NCI-H460 (cell line): ENCODE results near the gene PPFIBP1. TPM values are rescaled to one million over a fixed set of nuclear protein-coding genes. Genes with fewer than 3 reads are reported as not detected.
"Not testable (repeated sequence)": the region's sequence is repeated elsewhere in the genome, so short reads cannot be mapped to it uniquely, and the experiment has no call there.

ENCODE experiments used
- DNase-seq: peaks from one replicate; pipeline ENCODE4 v3.0.0-alpha.2; 2016; ENCODE audit warnings: low read depth; ENCODE audit errors: extremely low read depth
- total RNA-seq: library from RNA; depleted of rRNA; stranded (reverse); fragments of >200 nt; shearing (Covaris generic); gene quantifications from 2 replicates; pipeline ENCODE4 v1.2.3, GENCODE V29; 2014

PPFIBP1 gene
- total RNA-seq, 1 experiment from 2014 or later = 75.1 TPM

DNA sequence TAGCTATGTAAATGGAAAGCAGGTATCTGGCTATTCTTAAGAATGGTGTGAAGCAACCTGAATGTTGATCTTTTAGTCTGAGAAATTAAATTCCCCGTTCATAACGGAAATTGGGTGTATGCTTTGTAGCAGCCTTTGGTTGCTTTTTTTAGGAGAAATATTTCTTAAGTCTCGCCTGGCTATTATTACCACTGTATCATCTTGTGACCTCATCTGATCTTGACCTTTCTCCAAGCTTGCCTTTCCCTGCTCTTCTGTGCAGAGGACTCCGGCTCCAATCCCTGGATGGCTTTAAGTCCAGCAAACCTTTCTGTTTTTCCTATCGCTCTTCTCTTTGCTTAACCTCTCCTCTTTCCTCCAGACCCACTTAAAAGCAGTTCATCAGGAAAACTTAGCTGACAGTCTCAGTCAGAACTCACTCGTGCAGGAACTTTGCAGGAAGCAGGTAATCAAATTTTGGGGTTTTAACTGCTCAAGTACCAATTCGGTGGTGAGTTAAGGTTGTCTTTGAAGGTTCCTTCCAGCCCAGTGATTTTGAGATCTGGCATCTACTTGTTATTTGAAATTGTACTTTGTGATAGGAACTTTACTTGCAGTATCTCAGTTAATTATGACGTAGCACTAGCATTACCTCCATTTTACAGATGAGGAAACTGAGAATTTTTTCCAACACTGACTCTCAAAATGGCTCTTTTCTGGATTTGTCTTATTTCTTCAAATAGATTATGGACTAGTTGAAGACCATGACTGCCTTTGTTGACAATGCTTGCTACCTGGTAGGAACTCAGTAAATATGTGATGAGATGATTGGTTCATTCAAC lies 14.1 kb downstream of the PPFIBP1 start:
- DNase-seq = no peak

GRCh38 chr12:27539191-27539631 lies 15.2 kb downstream of the PPFIBP1 start:
- no peak for DNase-seq

GRCh38 chr12:27541031-27541719 lies 17.2 kb downstream of the PPFIBP1 start:
- no peak for DNase-seq

- DNase-seq = peak; percentile 82
Observed at GRCh38 chr12:27542628-27543027, 18.6 kb downstream of the PPFIBP1 start.

- not testable (repeated sequence) for DNase-seq
Observed at GRCh38 chr12:27544858-27545257, 20.9 kb downstream of the PPFIBP1 start.

DNA sequence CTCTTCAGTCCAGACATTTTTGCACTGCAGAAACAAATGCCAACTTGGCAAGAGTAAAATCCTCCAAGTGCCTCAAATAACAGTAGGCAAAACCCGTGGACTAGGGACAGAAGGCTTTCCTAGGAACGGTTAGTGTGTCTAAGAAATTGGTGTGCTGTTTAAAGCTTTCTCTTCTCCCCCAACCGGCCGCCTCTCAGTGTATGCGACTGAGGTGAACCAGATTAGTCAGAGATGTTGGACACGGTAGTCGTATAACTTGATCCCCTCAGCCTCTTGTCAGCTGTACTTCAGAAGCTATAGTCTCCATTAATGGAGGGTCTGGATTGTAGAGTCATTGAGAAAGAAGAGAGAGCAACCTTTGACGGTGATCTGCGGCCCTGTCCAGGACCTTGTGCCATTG lies 21.7 kb downstream of the PPFIBP1 start:
- DNase-seq = no peak

DNA sequence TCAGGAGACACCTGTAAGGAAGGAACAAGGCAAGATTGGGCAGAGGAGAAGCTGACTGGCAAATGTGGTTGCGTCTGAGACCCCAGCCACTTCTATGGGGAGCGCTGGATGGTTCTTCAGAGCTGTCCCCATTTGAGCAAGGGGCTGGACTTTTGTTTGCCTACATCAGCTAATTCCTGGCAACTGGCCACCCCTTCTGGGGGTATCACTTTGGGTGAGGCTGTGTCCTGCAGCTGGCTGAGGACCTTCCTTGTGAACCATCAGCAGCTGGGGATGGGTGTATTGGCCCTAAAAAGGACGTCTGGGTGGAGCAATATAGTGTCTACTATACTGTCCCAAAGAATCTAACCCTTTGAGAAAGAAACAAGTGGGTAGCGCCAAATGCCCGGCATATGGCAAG lies 23.6 kb downstream of the PPFIBP1 start:
- DNase-seq = no peak

- DNase-seq = no peak
Observed at GRCh38 chr12:27548301-27549199, 24.5 kb downstream of the PPFIBP1 start.

DNA sequence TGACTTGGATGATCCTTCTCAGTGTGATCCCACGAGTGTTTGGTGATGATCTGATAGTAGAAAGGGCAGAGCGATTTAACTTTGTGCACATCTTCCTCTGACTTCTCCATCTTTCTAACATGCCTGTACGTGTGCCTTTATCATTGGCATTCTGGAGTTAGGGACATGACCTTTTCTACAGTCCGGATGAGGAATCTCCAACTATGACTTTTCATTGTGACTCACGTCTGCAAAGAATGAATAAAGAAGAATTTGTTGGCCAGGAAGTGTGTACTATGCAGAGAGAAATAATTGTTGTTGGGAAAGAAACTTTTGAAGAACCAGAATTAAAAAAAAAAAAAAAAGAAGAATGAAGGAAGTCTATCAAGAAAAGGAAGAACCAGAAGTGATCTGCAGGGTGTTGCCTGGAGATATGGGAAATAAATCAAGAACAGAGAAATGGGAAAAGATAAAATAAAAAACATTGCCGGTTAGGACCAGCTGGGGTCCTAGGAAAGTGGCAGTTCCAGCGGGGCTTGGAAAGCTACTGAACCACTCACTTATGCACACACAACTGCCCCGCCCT lies 25.3 kb downstream of the PPFIBP1 start:
- DNase-seq = peak; percentile 83

DNA sequence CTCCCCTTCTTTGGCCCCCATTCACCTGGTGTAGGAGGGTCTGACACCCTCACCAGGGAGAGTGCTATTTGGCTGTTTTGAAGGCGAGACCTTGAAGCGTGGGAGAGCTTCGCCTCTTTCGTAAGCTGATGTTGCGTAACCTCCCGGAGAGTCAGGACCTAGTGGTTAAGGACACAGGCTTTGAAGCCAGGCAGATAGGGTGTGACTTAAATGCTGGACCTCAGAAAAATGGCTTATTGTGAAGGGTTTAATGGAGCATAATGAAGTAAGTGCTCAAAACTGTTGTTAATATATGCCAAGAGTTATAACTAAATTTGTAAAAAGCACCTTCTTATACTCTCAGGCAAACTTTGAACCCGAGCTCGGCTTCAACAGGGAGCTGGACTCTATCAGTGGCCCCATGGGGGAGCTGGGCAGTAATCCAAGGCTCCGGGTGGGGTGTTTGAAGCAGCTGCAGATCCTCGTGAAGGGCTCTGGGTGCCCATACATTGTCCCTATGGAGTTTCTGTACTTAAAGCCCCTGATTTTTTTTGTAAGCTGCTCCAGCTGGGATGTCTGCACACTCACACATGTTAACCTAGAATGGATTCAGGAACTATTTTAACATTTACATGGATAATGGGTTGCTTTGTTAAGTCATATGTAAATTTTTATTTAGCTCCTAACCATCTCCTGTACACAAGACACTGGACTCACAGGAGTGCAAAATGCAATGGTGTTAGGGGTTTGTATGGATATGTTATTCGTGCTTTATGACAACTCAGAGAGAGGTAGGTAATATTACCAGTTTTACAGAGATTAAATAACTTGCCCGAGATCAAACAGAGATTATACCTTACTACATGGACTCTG lies 26.0 kb downstream of the PPFIBP1 start:
- DNase-seq = peak; percentile 95

DNA sequence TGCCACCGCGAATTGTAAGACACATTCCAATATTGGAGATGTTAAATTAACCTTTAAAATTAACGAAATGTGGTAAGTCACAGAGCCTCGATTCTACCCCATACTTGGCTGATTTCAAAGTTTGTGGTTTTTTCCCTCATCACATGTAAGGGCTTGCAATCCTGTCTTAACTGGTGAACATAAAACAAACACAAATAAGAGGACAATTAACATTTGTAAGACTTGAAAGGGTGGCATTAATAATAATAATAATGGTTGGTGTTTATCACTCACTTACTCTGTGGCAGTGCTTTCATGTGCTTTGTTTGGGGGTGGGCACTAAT lies 26.6 kb downstream of the PPFIBP1 start:
- DNase-seq = no peak

GRCh38 chr12:27551172-27551840 lies 27.3 kb downstream of the PPFIBP1 start:
- no peak for DNase-seq

GRCh38 chr12:27552235-27552634 lies 28.2 kb downstream of the PPFIBP1 start:
- no peak for DNase-seq

DNA sequence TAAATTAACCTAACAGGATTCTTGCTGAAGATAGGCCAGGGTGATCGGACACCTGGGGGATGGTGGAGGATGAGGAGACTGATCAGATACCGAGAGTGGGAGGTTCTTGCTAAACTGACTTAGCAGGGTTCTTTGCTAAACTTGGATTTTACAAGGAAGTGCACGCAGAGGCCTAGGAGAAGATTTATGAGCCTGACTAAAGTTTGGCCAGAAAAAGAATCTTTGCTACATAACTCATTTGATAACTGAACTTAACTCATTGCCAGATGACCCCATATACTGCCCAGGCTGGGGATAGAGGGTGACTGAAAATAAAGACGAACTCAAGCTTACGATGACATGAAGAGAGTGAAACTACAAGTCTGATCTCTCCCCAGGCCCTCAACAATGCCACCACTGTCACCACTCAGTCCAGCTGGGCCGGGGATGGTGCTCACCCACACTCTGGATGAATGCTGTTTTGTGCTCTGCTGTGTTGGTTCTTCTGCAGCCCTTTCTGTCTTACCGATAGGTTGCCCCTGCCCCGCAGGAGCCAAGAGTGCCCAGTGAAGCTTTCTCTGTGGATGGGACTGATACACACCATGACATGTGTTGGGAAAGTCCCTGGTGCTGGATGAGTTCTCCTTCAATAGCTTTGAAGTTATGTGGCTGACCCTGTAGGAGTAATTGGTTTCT lies 29.0 kb downstream of the PPFIBP1 start:
- DNase-seq = no peak

GRCh38 chr12:27553941-27554340 lies 29.9 kb downstream of the PPFIBP1 start:
- DNase-seq = no peak

DNA sequence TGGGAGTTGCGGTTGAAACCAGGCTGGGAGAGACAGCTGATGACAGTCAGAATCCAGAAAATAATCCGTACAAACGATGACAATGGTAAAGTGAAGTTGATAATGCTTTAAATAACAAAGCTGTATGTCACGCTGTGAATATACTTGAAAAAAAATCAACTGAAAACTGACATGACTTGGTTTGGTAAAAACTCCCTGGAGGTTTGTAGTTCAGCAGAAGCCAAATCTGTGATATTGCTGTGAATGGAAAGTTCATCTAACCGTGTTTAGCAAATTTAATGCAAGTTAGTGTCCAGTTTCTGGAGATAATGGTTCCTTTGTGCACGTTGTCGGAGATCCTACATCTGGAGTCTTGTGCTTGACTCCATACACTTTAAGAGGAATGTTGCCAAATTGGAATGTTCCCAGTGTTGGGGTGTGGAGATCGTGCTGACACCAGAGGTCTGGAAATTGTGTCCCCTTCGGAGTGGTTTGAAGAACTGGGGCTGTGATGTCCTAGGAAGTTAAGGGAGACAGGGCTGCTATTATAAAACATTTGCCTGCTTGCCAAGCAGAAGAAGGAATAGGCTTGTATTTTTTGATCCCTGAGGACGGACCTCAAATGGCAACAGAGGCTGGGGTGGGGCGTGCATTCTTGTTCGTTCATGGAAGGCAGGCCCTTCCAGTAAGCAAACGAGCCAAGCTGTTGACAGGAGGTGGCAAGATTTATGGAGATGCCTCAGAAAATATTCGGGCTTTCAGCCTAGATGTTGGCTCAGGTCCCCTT lies 30.6 kb downstream of the PPFIBP1 start:
- no peak for DNase-seq

- DNase-seq = no peak
Observed at GRCh38 chr12:27555361-27555760, 31.4 kb downstream of the PPFIBP1 start.
